C4-2B (cell line): ENCODE data around the gene SNTG2.

ENCODE experiments used
- CTCF ChIP-seq: fragments of 450-650 bp; conservative IDR thresholded peaks from 2 replicates; pipeline ENCODE4 v1.5.1; 2017; ENCODE audit warnings: mild to moderate bottlenecking
- ZFX ChIP-seq: fragments of 450-650 bp; IDR thresholded peaks from 2 replicates; pipeline ENCODE4 v1.6.1; 2017

- TF ChIP-seq CTCF (no peak), ZFX (no peak)
Measured at GRCh38 chr2:923832-924601, 26.6 kb upstream of the SNTG2 start.
